GM10248 (cell line): ENCODE measurements around the gene FAM177B.
"Not testable (repeated sequence)": the region's sequence is repeated elsewhere in the genome, so short reads cannot be mapped to it uniquely, and the experiment has no call there.

Experiments
- CTCF ChIA-PET: fragments of 300-600 bp; sonication (Branson Sonifier 250); formaldehyde crosslinking; extraction: SDS; loops from one replicate; lab custom pipeline; 2021; ENCODE audit warnings: antibody characterized with exemption; lab: Yijun Ruan, JAX
- POLR2A ChIA-PET: fragments of 350-650 bp; sonication (Branson Sonifier 250); formaldehyde crosslinking; extraction: SDS; loops from one replicate; lab custom pipeline; 2020; ENCODE audit warnings: antibody characterized with exemption; lab: Yijun Ruan, JAX
- DNase-seq: peaks from one replicate; pipeline ENCODE4 v3.0.0; 2012; ENCODE audit errors: extremely low spot score
- CTCF ChIP-seq: IDR thresholded peaks from 2 replicates; pipeline ENCODE4 v1.5.1; 2012; ENCODE audit warnings: mild to moderate bottlenecking, low read depth; ENCODE audit errors: extremely low read depth, missing control alignments, control extremely low read depth

Gene FAM177B

GRCh38 chr1:222736470-222736869 is 532 bp upstream of the FAM177B start:
- TF ChIP-seq CTCF, result no peak
- POLR2A ChIA-PET, result interaction anchor here (0.5 kb wide), 1 partner anchor 1036 kb away, joined by 3 read pairs; no protein-coding TSS in a partner anchor
- no peak for DNase-seq
- CTCF ChIA-PET, result interaction anchor here (0.7 to 1.8 kb wide), 11 partner anchors 8 to 387 kb away, joined by 3 to 6 read pairs (median 4); no protein-coding TSS in a partner anchor

- CTCF ChIA-PET, result interaction anchor here (0.7 to 2.9 kb wide), 12 partner anchors 11 to 384 kb away, joined by 3 to 12 read pairs (median 3); no protein-coding TSS in a partner anchor
- TF ChIP-seq CTCF, result no peak
- POLR2A ChIA-PET, result no interaction called here
- DNase-seq, result no peak
These were observed 2.5 kb downstream of the FAM177B start for GRCh38 chr1:222739465-222739864.

- TF ChIP-seq CTCF, result no peak
- CTCF ChIA-PET, result interaction anchor here (1.1 to 2.9 kb wide), 7 partner anchors 10 to 384 kb away, joined by 3 to 12 read pairs (median 3); no protein-coding TSS in a partner anchor
- POLR2A ChIA-PET, result no interaction called here
- DNase-seq, result no peak
These were observed 2.9 kb downstream of the FAM177B start for GRCh38 chr1:222739929-222740328.

GRCh38 chr1:222741630-222742457 is 4.8 kb downstream of the FAM177B start:
- POLR2A ChIA-PET, DNase-seq: not testable (repeated sequence)
- CTCF ChIA-PET, result interaction anchor here (1.6 kb wide), 1 partner anchor 14 kb away, joined by 3 read pairs; no protein-coding TSS in a partner anchor

GRCh38 chr1:222749927-222750326 is 12.9 kb downstream of the FAM177B start:
- no peak for TF ChIP-seq CTCF
- no peak for DNase-seq
- ChIA-PET POLR2A (no interaction called here), CTCF (interaction anchor here (0.6 to 2.4 kb wide), 5 partner anchors 11 to 374 kb away, joined by 3 to 8 read pairs (median 5); partner anchors contain the start of gene FAM177B)

- TF ChIP-seq CTCF, result no peak
- POLR2A ChIA-PET, result no interaction called here
- peak; percentile 28 for DNase-seq
- CTCF ChIA-PET, result interaction anchor here (1.0 to 2.4 kb wide), 7 partner anchors 11 to 373 kb away, joined by 3 to 8 read pairs (median 5); partner anchors contain the start of gene FAM177B
These were observed 13.6 kb downstream of the FAM177B start for GRCh38 chr1:222750651-222751050.
